Suprapubic skin (tissue), 3 donors: Measurements from ENCODE around the gene SETD1A.

Source experiments
- CTCF ChIP-seq, 2 donors: fragments of 200-600 bp in 1 of 2; fragments of 450-650 bp in 1 of 2; sonication (generic) in 1 of 2; IDR thresholded peaks; one replicate each; pipeline ENCODE4 v1.5.1; 2016 to 2019; ENCODE audit warnings: antibody characterized with exemption in 2 of 2, mild to moderate bottlenecking in 1 of 2, moderate library complexity in 1 of 2
- EP300 ChIP-seq: sonication (generic); formaldehyde crosslinking; IDR thresholded peaks from one replicate; pipeline ENCODE4 v1.6.1; 2017; ENCODE audit warnings: antibody characterized with exemption
- POLR2A ChIP-seq, 2 donors: fragments of 450-650 bp; IDR thresholded peaks; one replicate each; pipeline ENCODE4 v1.6.1; 2017; ENCODE audit warnings: antibody characterized with exemption in 2 of 2, mild to moderate bottlenecking in 2 of 2, moderate library complexity in 2 of 2

DNA sequence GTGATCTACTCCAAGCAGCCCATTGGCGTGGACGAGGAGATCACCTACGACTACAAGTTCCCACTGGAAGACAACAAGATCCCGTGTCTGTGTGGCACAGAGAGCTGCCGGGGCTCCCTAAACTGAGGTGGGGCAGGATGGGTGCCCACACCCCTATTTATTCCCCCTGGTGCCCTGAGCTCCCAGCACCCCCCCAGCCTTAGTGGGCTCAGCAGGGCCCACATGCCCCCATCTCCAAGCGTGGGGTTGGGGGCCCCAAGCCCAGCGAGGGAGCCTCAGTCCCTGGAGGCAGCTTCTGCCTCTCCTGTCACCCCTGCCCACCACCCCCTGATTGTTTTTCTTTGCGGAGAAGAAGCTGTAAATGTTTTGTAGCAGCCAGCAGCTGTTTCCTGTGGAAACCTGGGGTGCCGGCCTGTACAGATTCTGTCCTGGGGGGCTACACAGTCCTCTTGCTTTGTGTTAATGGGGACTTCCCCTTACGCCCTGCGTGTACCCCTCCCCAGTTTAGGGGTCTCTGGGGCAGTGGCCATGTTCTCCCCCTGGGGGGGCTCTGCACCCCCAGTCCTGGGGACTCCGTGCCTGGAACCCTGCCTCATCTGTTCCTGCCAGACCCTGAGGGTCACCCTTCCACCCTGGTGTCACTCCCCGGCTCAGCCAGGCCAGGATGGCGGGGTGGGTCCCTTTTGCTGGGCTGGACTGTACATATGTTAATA lies 26.5 kb downstream of the SETD1A start:
- TF ChIP-seq CTCF (IDR thresholded peaks at IDR 0.05), result no peak
- no peak for TF ChIP-seq EP300
- TF ChIP-seq POLR2A (IDR thresholded peaks at IDR 0.05), result no peak
